Mononuclear cell (primary cell): ENCODE results near the gene OOSP4A. TPM values are rescaled to one million over a fixed set of nuclear protein-coding genes. Genes with fewer than 3 reads are reported as not detected.
"Not testable (repeated sequence)": the region's sequence is repeated elsewhere in the genome, so short reads cannot be mapped to it uniquely, and the experiment has no call there.

ENCODE experiments used
- H3K27me3 ChIP-seq: 2 replicates; pipeline ENCODE4 v1.6.0; 2011; ENCODE audit warnings: low read length, control low read depth; ENCODE audit not compliant: insufficient read depth
- H3K4me1 ChIP-seq: 2 replicates; pipeline ENCODE4 v1.5.1; 2011; ENCODE audit warnings: mild to moderate bottlenecking, low read length, control low read depth; ENCODE audit not compliant: insufficient read depth
- H3K4me3 ChIP-seq: 2 replicates; pipeline ENCODE4 v1.5.1; 2011; ENCODE audit warnings: mild to moderate bottlenecking, low read length, moderate library complexity
- H3K9me3 ChIP-seq: 2 replicates; pipeline ENCODE4 v1.5.1; 2011; ENCODE audit warnings: low read depth, mild to moderate bottlenecking, control low read depth, low read length
- total RNA-seq: library from RNA; depleted of rRNA; stranded (reverse); fragments of >200 nt; gene quantifications from one replicate; pipeline ENCODE4 v1.2.3, GENCODE V29; 2012

The OOSP4A gene
- total RNA-seq, 1 donor: not detected

DNA sequence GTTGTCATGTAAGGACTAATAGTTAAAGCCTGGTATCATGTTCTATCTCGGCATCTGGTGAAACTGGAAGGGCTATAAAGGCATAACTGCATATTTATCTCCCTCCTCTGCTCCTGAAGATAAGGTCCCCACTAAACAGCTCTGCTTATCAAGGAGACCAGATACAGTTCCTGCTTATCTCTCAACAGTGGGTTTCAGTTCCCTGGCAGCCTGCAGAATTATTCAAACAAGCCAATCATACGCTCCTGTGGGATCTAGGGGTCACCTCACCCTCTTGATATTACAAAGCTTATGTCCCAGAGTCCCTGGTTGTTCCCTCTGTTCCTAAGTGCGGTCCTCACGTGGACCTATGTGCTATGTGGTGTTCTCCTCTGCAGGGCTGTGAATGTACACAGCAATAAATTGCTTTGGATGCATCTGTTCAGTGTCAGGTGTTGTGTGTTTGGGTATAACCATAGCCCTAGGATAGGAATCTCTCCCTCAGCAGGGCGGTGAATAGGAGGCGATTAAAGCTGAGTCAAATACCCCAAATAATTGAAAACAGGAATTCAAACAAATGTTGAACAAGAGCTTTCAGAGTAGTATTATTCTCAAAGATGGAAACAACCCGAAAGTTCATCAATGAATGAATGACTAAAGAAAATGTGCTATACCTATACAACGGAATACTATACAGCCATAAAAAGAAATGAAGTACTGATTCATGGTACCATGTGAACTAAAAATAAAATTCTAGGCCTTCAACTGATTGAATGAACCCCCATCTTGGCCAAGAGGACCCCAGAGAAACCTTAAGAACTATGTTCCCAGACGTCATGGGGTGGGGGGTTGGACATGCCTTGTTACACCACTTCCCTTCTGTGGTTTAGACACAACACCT is 3.1 kb upstream of the OOSP4A start:
- Histone ChIP-seq H3K9me3 (no peaks in the 10 kb centered on the region), H3K27me3 (no peaks in the 10 kb centered on the region), H3K4me3 (no peak overlapping the region), H3K4me1 (no peaks in the 10 kb centered on the region)

DNA sequence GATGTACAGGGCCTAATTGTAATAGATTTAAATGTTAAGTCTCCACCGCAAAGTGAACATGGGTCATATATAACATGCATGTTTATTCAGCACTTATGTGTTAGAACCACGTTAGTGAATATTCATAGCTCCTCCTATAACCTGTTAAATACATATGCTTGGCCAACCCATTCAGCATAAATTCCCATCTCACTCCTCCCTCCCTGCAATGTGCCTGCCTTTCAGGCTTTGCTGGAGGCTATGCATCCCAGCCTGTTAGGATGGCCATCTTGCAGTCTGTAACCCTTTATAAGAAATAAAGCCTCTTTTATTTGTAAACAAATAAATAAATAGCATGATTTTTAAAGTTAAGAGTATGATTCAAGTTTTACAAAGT is 1.7 kb upstream of the OOSP4A start:
- Histone ChIP-seq H3K9me3 (no peaks in the 10 kb centered on the region), H3K4me3 (no peak overlapping the region), H3K4me1 (no peaks in the 10 kb centered on the region), H3K27me3 (no peaks in the 10 kb centered on the region)

DNA sequence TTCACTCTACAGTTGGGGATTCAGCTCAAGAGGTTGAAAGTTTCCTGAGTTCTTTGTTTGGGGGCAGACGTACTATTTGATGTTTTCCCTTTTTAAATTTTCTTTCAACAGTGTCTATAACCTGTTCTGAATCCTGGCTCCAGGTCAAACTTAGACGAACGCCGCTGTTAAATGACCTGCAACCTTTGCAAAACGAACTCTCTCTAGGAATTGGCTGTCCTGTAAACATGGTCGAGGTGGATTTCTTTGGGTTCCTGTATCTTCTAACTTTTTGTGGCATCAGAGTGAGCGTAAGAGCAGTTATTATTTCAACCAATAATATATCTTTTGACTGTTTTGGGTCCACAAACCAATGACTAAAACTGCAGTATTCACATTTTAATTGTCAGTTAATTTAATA is 1.6 kb downstream of the OOSP4A start:
- Histone ChIP-seq H3K4me1 (no peaks in the 10 kb centered on the region), H3K27me3 (no peaks in the 10 kb centered on the region), H3K4me3 (no peak overlapping the region), H3K9me3 (no peaks in the 10 kb centered on the region)

DNA sequence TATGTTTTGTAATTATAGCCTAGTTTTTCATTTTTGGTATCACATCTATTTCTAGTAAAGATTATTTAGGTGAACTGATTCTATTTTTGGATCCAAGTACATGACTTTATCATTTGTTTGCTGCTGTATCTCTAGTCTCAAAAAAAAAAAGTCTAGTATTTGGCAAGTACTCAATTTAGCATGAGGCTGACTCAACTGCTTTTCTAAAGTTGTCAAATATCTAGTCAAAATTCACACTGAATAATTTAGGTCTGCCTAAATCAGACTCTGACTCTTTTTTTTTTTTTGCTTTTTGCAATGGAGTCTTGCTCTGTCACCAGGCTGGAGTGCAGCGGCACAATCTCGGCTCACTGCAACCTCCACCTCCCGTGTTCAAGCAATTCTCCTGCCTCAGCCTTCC is 2.4 kb downstream of the OOSP4A start:
- Histone ChIP-seq H3K4me1 (no peaks in the 10 kb centered on the region), H3K4me3 (no peak overlapping the region), H3K9me3 (no peaks in the 10 kb centered on the region), H3K27me3 (no peaks in the 10 kb centered on the region)

DNA sequence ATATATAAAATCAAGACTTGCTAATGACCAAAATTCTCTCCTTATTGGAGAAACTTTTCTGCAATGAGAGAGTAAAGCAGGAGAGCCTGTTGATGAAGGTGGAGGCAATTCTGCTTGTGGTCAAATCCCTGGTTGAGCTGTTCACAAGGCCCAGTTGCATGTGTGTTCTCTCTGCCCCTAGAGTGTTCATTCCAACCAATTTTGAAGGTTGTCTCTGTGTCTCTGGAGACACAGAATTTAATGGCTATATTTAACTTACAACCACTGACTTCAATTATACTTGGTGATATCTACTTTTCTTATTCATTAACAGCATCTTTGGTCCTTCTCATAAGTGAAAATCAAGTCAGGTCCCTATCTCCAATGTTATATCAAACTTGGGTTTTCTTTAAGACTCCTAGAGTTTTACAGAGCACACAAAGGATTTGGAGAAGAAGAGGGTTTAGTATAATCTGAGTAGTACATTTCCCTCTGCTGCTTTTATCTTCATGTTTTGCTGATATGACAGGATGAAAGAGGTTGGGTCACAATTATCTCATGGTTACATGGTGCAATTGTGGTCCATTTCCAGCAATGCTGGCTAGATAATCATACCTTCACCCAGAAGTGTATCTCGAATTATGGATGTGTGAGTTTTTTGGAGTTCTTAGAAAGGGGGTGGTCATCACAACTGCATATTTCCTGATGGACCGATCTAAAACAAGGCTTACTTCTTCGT is 4.0 kb downstream of the OOSP4A start:
- Histone ChIP-seq H3K4me1 (no peaks in the 10 kb centered on the region), H3K27me3 (no peaks in the 10 kb centered on the region), H3K4me3 (no peak overlapping the region), H3K9me3 (no peaks in the 10 kb centered on the region)

DNA sequence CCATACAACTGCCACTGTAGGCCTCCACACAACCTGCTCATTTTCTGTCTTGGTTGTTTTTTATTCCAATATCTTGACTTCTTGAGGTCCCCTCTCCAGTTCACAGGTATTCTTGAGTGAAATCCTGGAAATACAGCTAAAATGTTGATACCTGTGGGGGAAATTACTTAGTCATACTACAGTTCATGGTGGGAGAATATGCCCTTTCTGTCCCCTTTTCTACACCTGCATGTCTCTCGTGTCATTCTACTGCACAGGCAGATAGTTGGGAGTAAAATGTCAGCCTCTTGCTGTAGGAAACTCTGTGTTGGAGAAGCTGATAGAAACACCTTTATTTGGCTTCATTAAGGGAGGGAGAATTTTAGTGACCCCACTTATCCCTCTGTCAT is 4.6 kb downstream of the OOSP4A start:
- Histone ChIP-seq H3K9me3 (no peaks in the 10 kb centered on the region), H3K27me3 (no peaks in the 10 kb centered on the region), H3K4me1 (no peaks in the 10 kb centered on the region), H3K4me3 (no peak overlapping the region)

DNA sequence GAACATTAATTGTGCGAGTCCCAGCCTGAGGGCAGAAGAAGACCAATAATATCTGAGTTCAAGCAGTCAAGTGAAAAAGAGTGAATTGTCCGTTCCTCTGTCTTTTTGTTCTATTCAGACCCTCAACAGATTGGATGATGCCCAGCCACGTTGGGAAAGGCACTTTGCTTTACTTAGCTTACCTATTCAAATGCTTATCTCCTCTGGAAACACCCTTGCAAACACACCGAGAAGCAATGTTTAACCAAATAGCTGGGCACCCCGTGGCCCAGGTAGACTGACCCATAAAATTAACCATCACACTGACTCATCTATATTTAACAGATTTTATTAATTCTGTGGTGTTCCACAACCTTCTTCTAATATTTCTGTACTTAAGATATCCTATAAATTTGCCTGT is 9.3 kb downstream of the OOSP4A start:
- Histone ChIP-seq H3K9me3 (no peaks in the 10 kb centered on the region), H3K27me3 (no peaks in the 10 kb centered on the region), H3K4me1 (no peaks in the 10 kb centered on the region), H3K4me3 (no peak overlapping the region)

DNA sequence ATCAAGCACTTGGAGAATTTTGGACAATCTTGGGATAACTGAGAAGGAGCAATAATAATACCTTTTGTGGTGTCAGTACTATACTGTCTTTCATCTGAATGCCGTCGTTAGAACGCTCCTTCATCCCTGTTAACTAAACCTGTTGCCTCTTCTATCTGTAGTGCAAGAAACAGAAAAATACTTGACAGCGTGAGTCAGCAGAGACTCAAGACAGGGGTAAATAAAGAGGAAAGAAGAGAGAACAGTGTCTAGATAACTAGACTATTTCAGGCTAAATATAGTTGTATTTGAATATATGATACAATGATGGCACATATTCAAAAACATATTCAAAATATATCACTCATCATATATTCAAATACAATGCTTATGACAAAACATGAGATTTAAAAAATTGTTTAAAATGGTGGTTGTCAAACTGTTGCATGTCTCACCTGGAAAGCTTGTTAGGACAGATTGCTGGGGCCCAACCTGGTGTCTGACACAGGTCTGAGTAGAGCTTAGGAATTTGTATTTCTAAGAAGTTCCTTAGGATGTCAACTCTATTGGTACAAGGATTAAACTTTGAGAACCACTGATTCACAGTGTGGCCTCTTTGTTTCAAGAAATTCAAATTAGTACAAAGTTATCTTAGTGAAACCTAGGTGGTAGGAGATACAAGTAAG is 17.4 kb downstream of the OOSP4A start:
- no peak overlapping the region for H3K4me3 ChIP-seq
- H3K9me3 ChIP-seq: no peaks in the 10 kb centered on the region
- H3K4me1 ChIP-seq: no peaks in the 10 kb centered on the region
- no peaks in the 10 kb centered on the region for H3K27me3 ChIP-seq

DNA sequence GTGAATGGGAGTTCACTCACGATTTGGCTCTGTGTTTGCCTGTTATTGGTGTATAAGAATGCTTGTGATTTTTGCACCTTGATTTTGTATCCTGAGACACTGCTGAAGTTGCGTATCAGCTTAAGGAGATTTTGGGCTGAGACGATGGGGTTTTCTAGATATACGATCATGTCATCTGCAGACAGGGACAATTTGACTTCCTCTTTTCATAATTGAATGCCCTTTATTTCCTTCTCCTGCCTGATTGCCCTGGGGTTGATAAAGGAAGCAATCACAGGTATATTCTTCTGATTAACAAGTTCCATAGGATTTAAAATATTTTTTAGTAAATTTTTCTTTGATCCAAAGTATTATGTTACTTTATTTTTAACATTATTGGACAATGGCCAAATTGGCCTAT is 18.2 kb downstream of the OOSP4A start:
- H3K9me3 ChIP-seq, H3K4me1 ChIP-seq, H3K27me3 ChIP-seq, H3K4me3 ChIP-seq: not testable (repeated sequence)

DNA sequence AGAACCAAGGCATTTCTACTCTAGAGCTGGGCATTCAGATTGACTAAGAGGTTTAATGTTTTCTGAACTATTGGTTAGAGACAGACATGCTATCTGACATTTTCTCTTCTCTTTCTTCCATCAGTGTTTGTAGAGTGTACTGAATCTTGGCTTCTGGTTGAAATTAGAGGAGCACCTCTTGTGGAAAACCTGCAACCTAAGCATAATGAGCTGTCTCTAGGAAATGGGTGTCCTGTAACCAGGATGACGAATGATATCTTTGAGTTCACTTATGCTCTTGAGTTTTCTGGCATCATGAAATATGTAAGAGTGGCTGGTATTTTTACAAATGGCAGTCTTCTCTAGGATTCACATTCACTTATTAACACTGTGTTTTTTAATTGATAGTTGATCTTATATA is 19.4 kb downstream of the OOSP4A start:
- H3K4me3 ChIP-seq: no peak overlapping the region
- no peaks in the 10 kb centered on the region for H3K27me3 ChIP-seq
- H3K9me3 ChIP-seq: no peaks in the 10 kb centered on the region
- H3K4me1 ChIP-seq: no peaks in the 10 kb centered on the region

DNA sequence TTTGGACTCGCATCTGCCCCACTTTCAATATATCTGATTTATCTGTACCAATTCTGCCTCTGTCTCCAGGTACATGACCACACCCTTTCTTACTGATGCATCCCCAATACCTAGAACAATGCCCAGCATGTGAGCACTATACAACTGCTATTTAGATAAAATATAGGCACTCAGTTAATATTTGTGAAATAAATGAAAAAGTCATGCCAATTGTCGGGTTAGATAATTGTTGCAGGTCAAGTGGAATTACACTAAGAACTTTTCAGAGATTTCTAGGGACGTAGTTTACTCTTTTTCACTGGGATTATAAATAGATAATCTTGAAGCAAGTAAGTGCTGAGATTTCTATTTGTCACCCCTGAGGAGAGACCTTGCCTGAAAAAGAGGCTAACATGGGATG is 20.5 kb downstream of the OOSP4A start:
- Histone ChIP-seq H3K27me3 (no peaks in the 10 kb centered on the region), H3K4me1 (no peaks in the 10 kb centered on the region), H3K9me3 (peaks cover 4% of the 10 kb centered on the region), H3K4me3 (no peak overlapping the region)

DNA sequence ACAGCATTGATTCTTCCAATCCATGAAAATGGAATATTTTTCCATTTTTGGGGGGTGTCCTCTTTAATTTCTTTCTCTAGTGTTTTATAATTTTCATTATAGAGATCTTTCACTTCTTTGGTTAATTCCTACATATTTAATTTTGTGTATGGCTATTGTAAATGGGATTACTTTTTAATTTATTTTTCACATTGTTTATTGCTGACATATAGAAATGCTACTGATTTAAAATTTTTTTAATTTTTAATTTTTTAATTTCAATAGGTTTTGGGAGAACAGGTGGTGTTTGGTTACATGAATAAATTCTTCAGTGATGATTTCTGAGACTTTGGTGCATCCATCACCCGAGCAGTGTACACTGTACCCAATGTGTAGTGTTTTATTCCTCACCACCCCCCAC is 26.6 kb downstream of the OOSP4A start:
- H3K4me1 ChIP-seq: no peaks in the 10 kb centered on the region
- no peak overlapping the region for H3K4me3 ChIP-seq
- H3K27me3 ChIP-seq: no peaks in the 10 kb centered on the region
- H3K9me3 ChIP-seq: peaks cover 10% of the 10 kb centered on the region

DNA sequence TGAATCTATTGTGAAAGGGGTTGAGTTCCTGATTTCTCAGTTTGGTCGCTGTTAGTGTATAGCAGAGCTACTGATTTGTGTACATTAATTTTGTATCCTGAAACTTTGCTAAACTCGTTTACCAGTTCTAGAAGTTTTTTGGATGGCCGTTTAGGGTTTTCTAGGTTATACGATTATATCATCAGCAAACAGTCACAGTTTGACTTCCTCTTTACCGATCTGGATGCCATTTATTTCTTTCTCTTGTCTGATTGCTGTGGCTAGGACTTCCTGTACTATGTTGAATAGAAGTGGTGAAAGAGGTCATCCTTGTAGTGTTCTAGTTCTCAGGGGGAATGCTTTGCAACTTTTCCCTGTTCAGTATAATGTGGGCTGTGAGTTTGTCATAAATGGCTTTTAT is 28.6 kb downstream of the OOSP4A start:
- H3K9me3 ChIP-seq: peaks cover 10% of the 10 kb centered on the region
- H3K4me3 ChIP-seq: no peak overlapping the region
- no peaks in the 10 kb centered on the region for H3K4me1 ChIP-seq
- no peaks in the 10 kb centered on the region for H3K27me3 ChIP-seq

DNA sequence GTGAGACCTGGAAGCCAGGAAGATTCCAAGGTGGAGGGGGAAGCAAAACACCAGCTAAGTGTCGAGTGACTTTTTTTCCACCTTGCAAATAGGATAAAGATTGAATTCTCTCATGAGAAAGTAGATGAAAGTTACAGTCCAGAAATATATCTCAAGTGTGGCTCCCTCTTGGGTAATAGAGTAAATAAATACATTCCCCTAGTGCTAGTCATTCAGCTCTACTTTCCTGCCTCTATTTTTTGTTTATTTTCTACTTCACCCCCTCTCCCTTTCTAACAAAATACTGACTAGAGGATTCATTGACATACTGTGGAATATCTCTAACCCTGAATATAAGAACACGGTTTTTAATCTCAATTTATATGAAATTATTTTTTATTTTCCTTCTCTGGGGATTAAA is 34.0 kb downstream of the OOSP4A start:
- Histone ChIP-seq H3K4me3 (no peak overlapping the region), H3K9me3 (no peaks in the 10 kb centered on the region), H3K27me3 (no peaks in the 10 kb centered on the region), H3K4me1 (no peaks in the 10 kb centered on the region)

DNA sequence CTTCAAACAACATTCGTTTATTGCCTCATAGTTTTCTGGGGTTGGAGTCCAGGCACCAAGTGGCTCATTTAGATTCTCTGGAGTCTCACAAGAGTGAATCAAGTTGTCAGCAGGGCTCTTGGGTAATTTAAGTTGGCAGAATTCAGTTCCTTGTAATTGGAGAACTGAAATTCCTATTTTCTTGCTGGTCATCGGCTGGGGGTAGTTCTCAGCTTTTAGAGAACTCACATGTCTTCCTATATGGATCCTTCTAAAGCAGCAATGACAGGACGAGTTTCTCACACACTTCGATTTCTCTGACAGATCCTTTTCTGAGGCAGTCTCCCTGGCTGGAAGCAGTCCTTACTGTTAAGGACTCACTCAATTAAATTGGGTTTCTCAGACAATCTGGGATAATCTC is 35.9 kb downstream of the OOSP4A start:
- Histone ChIP-seq H3K9me3 (no peaks in the 10 kb centered on the region), H3K27me3 (no peaks in the 10 kb centered on the region)

More for the DNA sequence above, 35.9 kb downstream of the OOSP4A start:
- H3K4me3 ChIP-seq: no peak overlapping the region
- H3K4me1 ChIP-seq: no peaks in the 10 kb centered on the region
